Activated CD4-positive, alpha-beta T cell treated with anti-CD3 and anti-CD28 coated beads, Interleukin-2, amount 50 U/mL, for 48 hours (primary cell): ENCODE measurements around the gene MYCL.
A peak's percentile ranks its signal among the peaks of the same experiment; 100 is the strongest.

ENCODE experiments used
- DNase-seq, 2 experiments: peaks; one replicate each; pipeline ENCODE4 v3.0.0-alpha.2; 2020

Gene MYCL

DNA sequence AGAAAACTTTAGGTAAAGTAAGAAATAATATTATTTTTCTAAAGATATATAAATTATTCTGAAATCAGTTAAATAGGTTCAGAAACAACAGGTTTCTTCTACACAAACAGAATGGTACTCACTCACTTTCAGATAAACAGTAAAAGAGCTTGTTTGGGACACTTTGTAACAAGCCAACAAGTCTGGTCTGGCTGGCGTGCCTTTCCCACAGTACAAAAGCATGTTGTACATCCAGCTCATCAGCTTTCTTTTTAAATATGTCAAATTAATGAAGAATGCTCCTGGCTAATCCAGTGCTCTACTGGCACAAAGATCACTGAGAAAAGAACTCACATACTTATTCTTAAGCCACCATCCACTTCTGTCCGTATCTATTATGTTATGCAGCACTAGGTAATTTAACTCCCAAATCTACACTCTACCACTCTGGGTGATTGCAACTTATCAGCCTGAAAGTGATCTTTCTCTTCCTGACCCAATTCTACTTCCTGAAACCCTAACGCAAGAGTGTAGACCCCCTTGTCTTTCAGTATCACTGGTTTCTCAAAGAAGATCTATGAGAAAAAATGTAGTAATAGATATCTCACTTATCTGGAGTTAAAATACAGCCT lies 51.0 kb downstream of the MYCL start:
- no peak for DNase-seq

DNA sequence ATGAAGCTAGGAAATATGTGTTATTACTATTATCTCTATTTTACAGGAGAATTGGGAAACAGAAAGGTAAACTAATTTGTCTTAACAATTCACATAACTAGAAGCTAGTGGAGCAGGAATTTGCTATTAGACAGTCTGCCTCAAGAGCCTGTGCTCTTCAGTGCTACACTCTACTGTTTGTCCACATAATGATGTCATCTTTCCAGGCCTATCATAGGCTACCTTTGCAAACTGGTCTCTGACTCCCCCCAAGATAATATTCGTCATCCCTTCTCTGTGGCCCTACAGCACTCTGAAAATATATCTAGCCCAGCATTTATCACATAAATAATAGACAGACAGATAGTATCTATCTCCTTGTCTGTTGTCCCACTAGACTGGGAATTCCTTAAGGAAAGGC lies 52.5 kb downstream of the MYCL start:
- no peak for DNase-seq

DNA sequence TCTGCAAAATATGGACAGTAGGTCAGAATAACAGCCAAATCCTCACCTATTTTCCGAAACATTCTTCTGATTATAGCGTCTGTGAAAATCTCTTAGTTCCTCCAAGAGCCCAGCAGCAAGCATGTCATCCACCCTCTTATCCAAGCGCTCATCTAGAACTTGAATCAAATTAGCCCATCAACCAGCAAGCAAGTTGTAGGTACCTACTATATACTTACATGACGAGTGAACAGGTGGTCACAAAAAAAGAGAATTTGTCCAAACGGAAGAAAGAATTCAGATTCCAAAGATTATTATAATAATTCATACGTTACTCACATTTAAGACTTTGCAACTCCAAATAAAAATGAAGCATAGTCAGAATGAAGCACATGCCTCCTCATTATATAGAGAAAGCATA lies 53.8 kb downstream of the MYCL start:
- no peak for DNase-seq

DNA sequence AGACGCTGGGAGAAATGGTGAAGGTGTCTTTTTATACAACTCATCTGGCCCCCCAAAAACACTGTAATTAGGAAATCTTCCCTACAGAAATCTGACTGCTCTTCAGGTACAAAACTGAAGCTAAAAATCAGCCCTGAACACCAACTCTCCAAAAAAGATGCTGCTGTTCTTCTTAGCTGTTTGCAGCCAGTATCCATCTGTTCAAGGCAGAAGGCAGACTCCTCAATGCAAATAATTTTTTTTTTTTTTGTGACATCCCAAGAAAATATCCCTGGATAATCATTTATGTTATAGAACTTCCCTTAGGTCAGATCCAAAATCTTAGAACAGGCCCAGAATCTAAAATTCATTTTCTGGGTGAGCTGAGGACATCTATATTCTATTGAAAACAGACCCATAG lies 54.9 kb downstream of the MYCL start:
- DNase-seq: no peak

DNA sequence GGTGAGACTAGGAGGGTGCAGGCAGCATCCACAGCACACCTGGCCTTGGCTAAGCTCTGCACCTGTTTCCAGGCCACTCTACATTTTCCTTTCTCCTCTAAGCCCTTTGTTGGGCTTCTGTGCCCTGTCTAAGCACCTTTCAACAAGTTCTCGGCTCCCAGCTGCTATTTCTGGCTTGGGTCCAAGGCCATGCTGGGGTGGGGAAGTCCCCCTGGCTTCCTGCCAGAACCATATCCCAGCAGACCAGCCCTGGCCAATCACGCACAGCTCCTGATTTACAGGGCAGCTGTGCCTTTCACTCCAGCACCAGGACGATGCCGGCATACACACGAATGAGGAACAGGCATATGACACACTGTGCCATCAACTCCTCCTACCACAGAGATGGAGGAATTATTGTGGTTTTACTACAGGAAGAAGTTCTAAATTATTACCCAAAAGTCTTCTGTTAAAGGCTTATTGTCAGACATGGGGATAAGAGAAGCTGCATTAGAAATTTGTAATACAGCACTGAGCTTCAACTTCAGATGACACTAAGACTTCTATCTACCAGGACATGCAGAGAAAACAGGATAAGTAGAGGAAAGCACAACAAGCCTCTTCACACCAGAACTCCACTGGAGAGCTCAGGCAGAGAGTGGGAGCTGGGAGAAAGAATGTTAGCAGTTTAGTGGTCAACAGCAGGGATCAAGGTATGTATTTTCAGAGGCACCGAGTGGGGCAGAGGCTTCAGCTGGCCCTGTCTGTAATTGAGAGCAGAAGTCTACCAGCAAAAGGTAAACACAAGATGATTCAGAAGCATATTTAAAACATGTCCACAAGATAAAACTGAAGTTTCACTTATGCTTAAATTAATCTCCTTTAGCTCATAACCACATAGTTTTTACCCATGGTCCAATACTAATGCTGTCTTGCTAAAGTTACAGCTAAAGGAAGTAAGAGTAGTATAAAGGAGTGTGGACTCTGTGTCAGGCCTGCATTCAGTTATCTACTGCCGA lies 55.8 kb downstream of the MYCL start:
- peak; percentile 73 to 78 for DNase-seq
